Prostate gland (tissue), 2 donors: ENCODE measurements around the gene TRIM25. TPM values are rescaled to one million over a fixed set of nuclear protein-coding genes. Genes with fewer than 3 reads are reported as not detected.
A peak's percentile ranks its signal among the peaks of the same experiment; 100 is the strongest.

Source experiments
- DNase-seq: peaks from one replicate; pipeline ENCODE4 v3.0.0-alpha.2; 2019; ENCODE audit warnings: low spot score
- H3K27ac ChIP-seq, 2 donors: fragments of 200-600 bp; sonication (generic); 2 replicates each; pipeline ENCODE4 v1.5.1; 2017 to 2019
- H3K27me3 ChIP-seq: fragments of 200-600 bp; sonication (generic); replicated peaks from 2 replicates; pipeline ENCODE4 v1.5.1; 2019; ENCODE audit not compliant: insufficient read depth
- H3K36me3 ChIP-seq, 2 donors: fragments of 200-600 bp; sonication (generic); 1 replicate in 1 of 2; 2 replicates in 1 of 2; pipeline versions ENCODE4 v1.5.1 to v1.8.1; 2017 to 2019
- H3K4me1 ChIP-seq: fragments of 200-600 bp; sonication (generic); replicated peaks from 2 replicates; pipeline ENCODE4 v1.5.1; 2019
- H3K4me3 ChIP-seq, 2 donors: fragments of 200-600 bp; sonication (generic); 2 replicates each; pipeline ENCODE4 v1.5.1; 2017 to 2019
- H3K9me3 ChIP-seq: fragments of 200-600 bp; sonication (generic); 2 replicates; pipeline ENCODE4 v1.5.1; 2017
- CTCF ChIP-seq, 4 experiments: fragments of 200-600 bp in 2 of 4; fragments of 450-650 bp in 2 of 4; sonication (generic) in 2 of 4; IDR thresholded peaks; 1 replicate in 3 of 4; 2 replicates in 1 of 4; pipeline ENCODE4 v1.5.1; 2016 to 2019; ENCODE audit warnings: antibody characterized with exemption in 4 of 4, mild to moderate bottlenecking in 2 of 4, moderate library complexity in 2 of 4
- POLR2A ChIP-seq: fragments of 450-650 bp; IDR thresholded peaks from one replicate; pipeline ENCODE4 v1.6.1; 2016; ENCODE audit warnings: antibody characterized with exemption, mild to moderate bottlenecking
- POLR2AphosphoS5 ChIP-seq: sonication (generic); formaldehyde crosslinking; IDR thresholded peaks from one replicate; pipeline ENCODE4 v1.6.1; 2017; ENCODE audit warnings: antibody characterized with exemption
- WGBS: methylation state at CpG from one replicate; pipeline ENCODE4 v1.1.5; 2018; 5-methylcytosine and 5-hydroxymethylcytosine counted together
- intact Hi-C: fragments of 100-400 bp; cut with DNase I; formaldehyde crosslinking; loops from one replicate; pipeline ENCODE4 v1.14.2; 2022
- total RNA-seq, 2 donors: library from RNA; depleted of rRNA; stranded (reverse); fragments of >200 nt; gene quantifications; one replicate each; pipeline ENCODE4 v1.1.0, GENCODE V29; 2016

TRIM25 gene
- total RNA-seq, 2 donors from 2014 or later, result 28.7 to 49.0 TPM

- no peak overlapping the region for H3K4me3 ChIP-seq
- DNase-seq, result no peak
- H3K9me3 ChIP-seq, result no peaks in the 10 kb centered on the region
- TF ChIP-seq CTCF (IDR thresholded peaks at IDR 0.05) (no peak), POLR2A (no peak), POLR2AphosphoS5 (no peak)
- no peaks in the 10 kb centered on the region for H3K27me3 ChIP-seq
- H3K36me3 ChIP-seq, result no peaks in the 10 kb centered on the region
- H3K4me1 ChIP-seq, result no peaks in the 10 kb centered on the region
- intact Hi-C loops, result no loop called here
- H3K27ac ChIP-seq, result no peak overlapping the region
- 81% methylated on average over 3 of the region's 3 CpGs for WGBS
Measured at GRCh38 chr17:56868716-56869115, 45.1 kb downstream of the TRIM25 start.

- H3K4me3 ChIP-seq, result no peak overlapping the region
- peak; percentile 21 for DNase-seq
- no peaks in the 10 kb centered on the region for H3K9me3 ChIP-seq
- no peaks in the 10 kb centered on the region for H3K36me3 ChIP-seq
- 5% methylated on average over 2 of the region's 2 CpGs for WGBS
- H3K27ac ChIP-seq, result no peak overlapping the region
- TF ChIP-seq POLR2A, result no peak
- no peak for TF ChIP-seq CTCF (IDR thresholded peaks at IDR 0.05)
- peak; percentile 64 for TF ChIP-seq POLR2AphosphoS5
- no peaks in the 10 kb centered on the region for H3K27me3 ChIP-seq
- intact Hi-C loops, result no loop called here
- no peaks in the 10 kb centered on the region for H3K4me1 ChIP-seq
Measured at GRCh38 chr17:56867948-56868376, 45.9 kb downstream of the TRIM25 start.

GRCh38 chr17:56866496-56866895 lies 47.4 kb downstream of the TRIM25 start:
- Histone ChIP-seq H3K4me1 (no peaks in the 10 kb centered on the region), H3K27me3 (no peaks in the 10 kb centered on the region), H3K9me3 (no peaks in the 10 kb centered on the region), H3K4me3 (no peak overlapping the region), H3K36me3 (peaks cover 0 to 3% of the 10 kb centered on the region in 2 donors), H3K27ac (no peak overlapping the region)
- TF ChIP-seq POLR2AphosphoS5 (no peak), CTCF (IDR thresholded peaks at IDR 0.05) (no peak), POLR2A (no peak)
- no peak for DNase-seq
- intact Hi-C loops, result no loop called here
- WGBS, result 32% methylated on average over 3 of the region's 3 CpGs

GRCh38 chr17:56866076-56866475 lies 47.8 kb downstream of the TRIM25 start:
- H3K36me3 ChIP-seq, result peaks cover 0 to 3% of the 10 kb centered on the region in 2 donors
- no peak overlapping the region for H3K4me3 ChIP-seq
- TF ChIP-seq POLR2AphosphoS5 (no peak), POLR2A (no peak), CTCF (IDR thresholded peaks at IDR 0.05) (no peak)
- DNase-seq, result no peak
- no peak overlapping the region for H3K27ac ChIP-seq
- H3K4me1 ChIP-seq, result no peaks in the 10 kb centered on the region
- intact Hi-C loops, result no loop called here
- WGBS, result 80% methylated on average over 5 of the region's 5 CpGs
- H3K9me3 ChIP-seq, result no peaks in the 10 kb centered on the region
- H3K27me3 ChIP-seq, result no peaks in the 10 kb centered on the region

- Histone ChIP-seq H3K9me3 (no peaks in the 10 kb centered on the region), H3K36me3 (peaks cover 0 to 3% of the 10 kb centered on the region in 2 donors), H3K27ac (no peak overlapping the region), H3K4me1 (no peaks in the 10 kb centered on the region), H3K4me3 (no peak overlapping the region), H3K27me3 (no peaks in the 10 kb centered on the region)
- intact Hi-C loops, result no loop called here
- no peak for DNase-seq
- WGBS, result 58% methylated on average over 3 of the region's 3 CpGs
- no peak for TF ChIP-seq POLR2A
- TF ChIP-seq CTCF (IDR thresholded peaks at IDR 0.05), result no peak
- no peak for TF ChIP-seq POLR2AphosphoS5
Measured at GRCh38 chr17:56863974-56864373, 49.9 kb downstream of the TRIM25 start.
